Naive B cell (primary cell): ENCODE results near the gene OSBPL6. TPM values are rescaled to one million over a fixed set of nuclear protein-coding genes. Genes with fewer than 3 reads are reported as not detected.
"Not testable (repeated sequence)": the region's sequence is repeated elsewhere in the genome, so short reads cannot be mapped to it uniquely, and the experiment has no call there.

Source experiments
- ATAC-seq, 2 donors: fragments of 150-1000 bp; cut with Tn5 transposase; 2 replicates each; pipeline ENCODE4 v1.10.0; 2021; ENCODE audit warnings: low read depth in 2 of 2, mild to moderate bottlenecking in 2 of 2, moderate library complexity in 2 of 2
- DNase-seq: peaks from one replicate; pipeline ENCODE4 v3.0.0; 2022
- H3K27ac Mint-ChIP-seq, 6 donors: one replicate each; pipeline ENCODE4 v1.8.0; 2020 to 2022; ENCODE audit warnings: mild to moderate bottlenecking in 6 of 6, mixed read lengths in 6 of 6, moderate library complexity in 5 of 6, inconsistent platforms in 2 of 6
- H3K27me3 Mint-ChIP-seq, 3 donors: one replicate each; pipeline ENCODE4 v1.8.0; 2021 to 2022; ENCODE audit warnings: mixed read lengths in 3 of 3, mild to moderate bottlenecking in 1 of 3
- H3K36me3 Mint-ChIP-seq, 2 donors: one replicate each; pipeline ENCODE4 v1.8.0; 2020 to 2022; ENCODE audit warnings: mixed read lengths in 2 of 2, inconsistent platforms in 1 of 2, mild to moderate bottlenecking in 1 of 2
- H3K4me1 Mint-ChIP-seq, 3 donors: one replicate each; pipeline ENCODE4 v1.8.0; 2020 to 2022; ENCODE audit warnings: mixed read lengths in 3 of 3, inconsistent platforms in 1 of 3, mild to moderate bottlenecking in 1 of 3, moderate library complexity in 1 of 3
- H3K4me3 Mint-ChIP-seq, 8 donors: one replicate each; pipeline ENCODE4 v1.8.0; 2020 to 2022; ENCODE audit warnings: mild to moderate bottlenecking in 8 of 8, mixed read lengths in 8 of 8, moderate library complexity in 8 of 8, inconsistent platforms in 2 of 8
- H3K9me3 Mint-ChIP-seq, 7 donors: one replicate each; pipeline ENCODE4 v1.8.0; 2020 to 2022; ENCODE audit warnings: mixed read lengths in 7 of 7, mild to moderate bottlenecking in 5 of 7, inconsistent platforms in 2 of 7, moderate library complexity in 1 of 7
- polyA plus RNA-seq, 6 donors: library from polyadenylated mRNA; unstranded; fragments of 300-500 nt; fragmentation: Illumina TruSeq; gene quantifications; one replicate each; pipeline ENCODE4 v1.2.3, GENCODE V29; 2021; ENCODE audit warnings: low read depth in 6 of 6

Gene OSBPL6
- not detected for polyA plus RNA-seq

DNA sequence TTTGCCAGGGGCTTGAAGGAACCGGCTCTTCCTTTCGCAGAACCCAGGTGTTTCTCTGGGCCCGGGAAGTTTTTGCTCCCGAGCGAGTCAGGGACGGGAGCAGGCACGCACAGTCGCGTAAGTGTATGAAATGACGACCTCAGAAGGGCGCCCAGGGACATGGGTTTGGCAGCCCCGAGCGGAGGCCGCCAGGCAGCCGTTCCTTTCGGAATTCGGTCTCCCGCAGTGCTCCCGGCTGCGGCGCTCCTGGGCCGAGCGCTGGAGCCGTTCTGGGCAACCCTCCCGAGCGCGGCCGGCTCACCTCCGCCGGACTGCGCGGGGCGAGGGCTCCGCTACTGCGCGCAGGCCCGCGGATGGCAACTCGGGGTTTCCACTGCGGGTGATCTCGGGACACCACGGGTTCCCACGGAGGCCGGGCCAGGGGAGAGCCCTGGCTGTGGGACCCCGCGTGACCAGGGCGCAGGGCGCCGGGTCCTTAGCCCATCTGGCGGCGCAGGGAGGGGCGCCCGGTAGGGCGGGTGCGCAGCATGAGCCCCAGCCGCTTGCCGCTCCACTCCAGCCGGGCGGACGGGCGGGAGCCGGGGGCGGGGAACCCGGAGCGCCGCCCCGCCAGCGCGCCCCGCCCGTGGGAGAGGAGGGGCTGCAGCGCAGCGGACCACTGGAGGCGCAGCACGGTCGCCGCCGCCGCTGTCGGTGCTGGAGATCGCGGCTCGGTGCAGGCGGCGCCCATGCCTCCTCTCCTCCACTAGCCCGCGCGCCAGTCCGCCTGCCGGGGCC, at the start of gene OSBPL6:
OSBPL6 (plus strand) TSS at position 690 of the 777 bp plus-strand sequence. CDS start 111,673 bp downstream, outside the sequence.
- ATAC-seq (peak; percentile 82 to 87), DNase-seq (peak; percentile 46)
- peak within 1 kb of the TSS; percentile 73 to 90 (median 82) for H3K4me3 Mint-ChIP-seq
- peaks cover 38 to 57% (median 43%) of the 10 kb centered on the region in 3 donors for H3K27me3 Mint-ChIP-seq
- H3K27ac Mint-ChIP-seq: peak within 1 kb of the TSS in 1 of 6 donors; percentile 36
- no peaks in the 10 kb centered on the region for H3K9me3 Mint-ChIP-seq
- no peaks in the 10 kb centered on the region for H3K36me3 Mint-ChIP-seq
- H3K4me1 Mint-ChIP-seq: peaks cover 3 to 25% (median 7%) of the 10 kb centered on the region in 3 donors

DNA sequence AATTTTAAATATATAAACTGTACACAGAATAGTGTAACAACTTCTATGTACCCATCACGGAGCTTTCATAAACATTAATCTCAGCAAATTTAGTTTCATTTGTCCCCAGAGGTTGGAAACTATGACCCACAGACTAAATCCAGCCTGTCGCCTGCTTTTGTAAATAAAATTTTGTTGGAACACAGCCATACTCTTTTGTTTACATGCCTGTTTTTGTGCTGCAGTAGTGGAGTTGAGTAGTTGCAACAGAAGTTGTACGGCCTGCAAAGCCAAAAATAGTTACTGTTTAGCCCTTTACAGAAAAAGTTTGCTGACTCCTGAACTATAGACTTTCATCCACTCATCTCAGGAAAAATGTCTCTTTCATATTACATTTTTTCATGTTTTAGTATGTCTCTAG, 42.3 kb upstream of the OSBPL6 start:
- ATAC-seq (no peak), DNase-seq (no peak)
- no peak overlapping the region for H3K4me3 Mint-ChIP-seq
- H3K27me3 Mint-ChIP-seq: peaks cover 14 to 40% (median 28%) of the 10 kb centered on the region in 3 donors
- H3K27ac Mint-ChIP-seq: no peak overlapping the region
- no peaks in the 10 kb centered on the region for H3K4me1 Mint-ChIP-seq
- peaks cover 0 to 15% (median 12%) of the 10 kb centered on the region in 7 donors for H3K9me3 Mint-ChIP-seq
- peaks cover 0 to 12% of the 10 kb centered on the region in 2 donors for H3K36me3 Mint-ChIP-seq

DNA sequence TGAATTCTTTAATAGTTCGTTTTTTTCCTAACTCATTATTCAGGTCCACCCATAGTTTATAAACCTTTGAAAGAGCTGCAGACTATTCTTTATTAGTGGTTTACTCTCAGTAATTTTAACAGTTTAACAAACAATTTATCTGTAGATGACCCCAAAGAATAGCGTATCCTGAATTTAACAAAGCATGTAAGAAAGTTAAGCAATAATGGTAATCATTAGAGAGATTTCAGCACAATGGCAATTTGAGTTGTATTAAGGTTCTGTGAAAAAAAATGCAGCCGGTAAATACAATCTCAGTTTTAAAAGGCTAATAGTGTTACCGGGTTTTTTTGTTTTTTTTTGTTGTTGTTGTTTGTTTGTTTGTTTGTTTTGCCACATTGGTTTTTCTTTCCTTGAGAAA, 41.8 kb upstream of the OSBPL6 start:
- Mint-ChIP-seq H3K36me3 (peaks cover 0 to 12% of the 10 kb centered on the region in 2 donors), H3K9me3 (peaks cover 0 to 15% (median 12%) of the 10 kb centered on the region in 7 donors)

DNA sequence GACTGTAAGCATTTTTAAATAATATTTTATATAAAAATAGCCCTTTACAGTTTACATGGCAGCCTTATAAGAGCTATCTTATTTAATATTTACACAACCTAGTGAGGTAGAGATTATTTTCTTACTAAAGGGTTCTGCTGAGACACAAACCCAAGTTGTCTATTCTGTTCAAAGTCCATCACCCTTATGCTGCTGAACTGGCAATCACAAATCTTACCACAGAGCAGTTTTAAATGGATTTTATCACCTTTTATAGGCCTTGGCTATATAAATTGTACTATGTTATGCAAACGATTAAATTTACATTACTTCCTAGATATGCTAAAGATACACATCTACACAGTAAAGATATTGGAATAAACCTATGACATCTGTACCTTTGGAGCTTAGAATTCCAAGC, 41.3 kb upstream of the OSBPL6 start:
- ATAC-seq: no peak
- Mint-ChIP-seq H3K36me3 (peaks cover 0 to 12% of the 10 kb centered on the region in 2 donors), H3K4me1 (no peaks in the 10 kb centered on the region), H3K27me3 (peaks cover 15 to 35% (median 34%) of the 10 kb centered on the region in 3 donors), H3K4me3 (no peak overlapping the region), H3K9me3 (peaks cover 0 to 15% (median 12%) of the 10 kb centered on the region in 7 donors), H3K27ac (no peak overlapping the region)
- no peak for DNase-seq

More for the DNA sequence above, 41.8 kb upstream of the OSBPL6 start:
- Mint-ChIP-seq H3K4me1 (no peaks in the 10 kb centered on the region), H3K27me3 (peaks cover 14 to 37% (median 31%) of the 10 kb centered on the region in 3 donors), H3K4me3 (no peak overlapping the region), H3K27ac (no peak overlapping the region)
- no peak for ATAC-seq
- DNase-seq: no peak

DNA sequence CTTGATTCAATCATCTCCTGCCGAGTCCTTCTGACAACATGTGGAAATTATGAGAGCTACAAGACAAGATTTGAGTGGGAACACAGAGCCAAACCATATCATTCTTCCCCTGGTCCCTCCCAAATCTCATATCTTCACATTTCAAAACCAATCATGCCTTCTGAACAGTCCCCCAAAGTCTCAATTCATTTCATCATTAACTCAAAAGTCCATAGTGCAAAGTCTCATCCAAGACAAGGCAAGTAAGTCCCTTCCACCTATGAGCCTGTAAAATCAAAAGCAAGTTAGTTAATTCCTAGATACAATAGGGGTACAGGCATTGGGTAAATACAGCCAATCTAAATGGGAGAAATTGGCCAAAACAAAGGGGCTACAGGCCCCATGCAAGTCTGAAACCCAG, 40.4 kb upstream of the OSBPL6 start:
- not testable (repeated sequence) for H3K4me3 Mint-ChIP-seq, ATAC-seq, DNase-seq, H3K27ac Mint-ChIP-seq, H3K4me1 Mint-ChIP-seq
- Mint-ChIP-seq H3K27me3 (peaks cover 15 to 39% (median 33%) of the 10 kb centered on the region in 3 donors), H3K9me3 (peaks cover 0 to 15% (median 12%) of the 10 kb centered on the region in 7 donors), H3K36me3 (peaks cover 0 to 12% of the 10 kb centered on the region in 2 donors)

DNA sequence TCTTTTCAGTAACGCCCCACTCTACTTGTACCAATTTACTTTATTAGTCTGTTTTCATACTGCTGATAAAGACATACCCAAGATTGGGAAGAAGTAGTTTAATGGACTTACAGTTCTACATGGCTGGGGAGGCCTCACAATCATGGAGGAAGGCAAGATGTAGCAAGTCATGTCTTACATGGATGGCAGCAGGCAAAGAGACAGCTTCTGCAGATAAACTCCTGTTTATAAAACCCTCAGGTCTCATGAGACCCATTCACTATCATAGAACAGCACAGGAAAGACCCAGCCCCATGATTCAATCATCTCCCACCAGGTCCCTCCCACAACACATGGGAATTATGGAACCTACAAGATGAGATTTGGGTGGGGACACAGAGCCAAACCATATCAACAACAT, 38.8 kb upstream of the OSBPL6 start:
- H3K27me3 Mint-ChIP-seq: peaks cover 11 to 37% (median 27%) of the 10 kb centered on the region in 3 donors
- ATAC-seq: no peak

DNA sequence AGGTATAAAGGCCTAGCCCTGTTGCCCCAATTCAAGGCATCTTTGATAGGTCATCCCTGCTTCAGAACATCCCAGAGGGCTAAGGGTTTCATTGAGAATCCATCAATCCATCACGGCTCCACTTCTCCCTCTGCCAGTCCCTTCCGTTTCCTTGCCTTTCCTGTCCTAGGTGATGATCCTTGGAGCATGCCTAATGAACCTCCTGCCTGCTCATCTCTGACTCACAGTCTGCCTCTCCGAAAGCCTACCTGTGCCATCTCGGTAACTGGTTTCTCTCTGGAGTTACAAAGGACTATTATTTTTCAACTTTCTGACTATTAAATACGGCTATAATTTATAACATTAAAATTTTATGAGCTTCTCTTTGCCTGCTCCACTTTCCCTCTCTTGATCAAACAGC, 36.7 kb upstream of the OSBPL6 start:
- peaks cover 14 to 42% (median 34%) of the 10 kb centered on the region in 3 donors for H3K27me3 Mint-ChIP-seq
- no peaks in the 10 kb centered on the region for H3K4me1 Mint-ChIP-seq
- ATAC-seq (no peak), DNase-seq (no peak)
- H3K36me3 Mint-ChIP-seq: peaks cover 0 to 12% of the 10 kb centered on the region in 2 donors
- H3K27ac Mint-ChIP-seq: no peak overlapping the region
- H3K4me3 Mint-ChIP-seq: no peak overlapping the region
- peaks cover 0 to 15% (median 12%) of the 10 kb centered on the region in 7 donors for H3K9me3 Mint-ChIP-seq

More for the DNA sequence above, 38.8 kb upstream of the OSBPL6 start:
- H3K4me3 Mint-ChIP-seq: no peak overlapping the region
- DNase-seq: no peak
- H3K4me1 Mint-ChIP-seq: no peaks in the 10 kb centered on the region
- H3K27ac Mint-ChIP-seq: no peak overlapping the region
- peaks cover 0 to 15% (median 12%) of the 10 kb centered on the region in 7 donors for H3K9me3 Mint-ChIP-seq
- H3K36me3 Mint-ChIP-seq: peaks cover 0 to 12% of the 10 kb centered on the region in 2 donors

DNA sequence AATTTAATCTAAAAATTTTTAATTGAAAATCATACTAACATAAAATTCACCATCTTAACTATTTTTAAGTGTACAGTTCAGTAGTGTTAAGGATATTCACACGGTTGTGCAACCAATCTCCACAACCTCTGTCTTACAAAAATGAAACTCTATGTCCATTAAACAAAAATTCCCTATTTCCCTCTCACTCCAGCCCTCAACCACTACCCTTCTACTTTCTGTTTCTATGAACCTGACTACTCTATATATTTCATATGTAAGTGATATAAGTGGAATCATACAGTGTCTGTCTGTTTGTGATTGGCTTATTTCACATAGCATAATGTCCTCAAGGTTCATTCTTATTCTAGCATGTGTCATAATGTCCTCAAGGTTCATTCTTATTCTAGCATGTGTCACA, 34.3 kb upstream of the OSBPL6 start:
- peaks cover 0 to 8% (median 6%) of the 10 kb centered on the region in 7 donors for H3K9me3 Mint-ChIP-seq
- peaks cover 0 to 7% of the 10 kb centered on the region in 2 donors for H3K36me3 Mint-ChIP-seq
- H3K4me3 Mint-ChIP-seq: no peak overlapping the region
- peaks cover 20 to 47% (median 33%) of the 10 kb centered on the region in 3 donors for H3K27me3 Mint-ChIP-seq
- DNase-seq (no peak), ATAC-seq (no peak)
- no peak overlapping the region for H3K27ac Mint-ChIP-seq
- no peaks in the 10 kb centered on the region for H3K4me1 Mint-ChIP-seq

DNA sequence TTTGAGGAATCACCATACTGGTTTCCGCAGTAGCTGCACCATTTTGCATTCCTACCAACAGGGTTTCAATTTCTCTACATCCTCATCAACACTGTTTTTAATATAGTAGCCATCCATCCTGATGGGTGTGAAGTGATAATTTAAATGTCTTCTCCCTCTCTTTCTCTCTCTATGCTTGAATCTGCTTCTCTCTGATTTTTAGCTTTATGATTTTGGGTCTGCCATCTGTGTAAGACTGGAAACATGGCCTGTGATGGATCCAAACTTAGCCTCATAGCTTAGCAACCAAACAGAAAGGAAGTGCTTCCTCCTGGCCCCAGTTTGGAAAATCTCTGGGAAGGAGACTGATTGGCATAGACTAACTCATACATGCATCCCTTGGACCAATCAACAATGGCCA, 33.7 kb upstream of the OSBPL6 start:
- Mint-ChIP-seq H3K4me1 (no peaks in the 10 kb centered on the region), H3K36me3 (peaks cover 0 to under 1% of the 10 kb centered on the region in 2 donors), H3K27me3 (peaks cover 20 to 40% (median 33%) of the 10 kb centered on the region in 3 donors), H3K27ac (no peak overlapping the region), H3K4me3 (no peak overlapping the region), H3K9me3 (peaks cover 0 to 2% (median 1%) of the 10 kb centered on the region in 7 donors)
- DNase-seq: no peak
- no peak for ATAC-seq

DNA sequence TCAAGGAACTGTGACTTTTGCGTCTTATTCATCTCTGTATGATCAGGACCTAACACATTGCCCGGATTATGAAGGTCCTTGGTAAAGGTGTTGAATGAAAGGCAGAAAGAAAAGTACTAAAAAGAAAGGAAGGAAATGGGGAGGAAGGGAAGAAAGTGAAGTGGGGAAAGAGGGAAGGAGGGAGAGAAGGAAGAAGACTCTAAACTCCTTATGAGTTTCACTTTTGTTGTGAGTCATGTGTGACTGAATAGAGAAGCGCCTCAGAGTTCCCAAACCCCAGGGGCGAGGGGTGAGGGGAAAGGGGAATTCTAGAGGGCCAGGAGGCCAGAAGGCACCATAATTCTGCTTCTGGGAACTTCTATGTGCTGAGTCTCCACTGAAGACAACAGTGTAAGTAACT, 30.9 kb upstream of the OSBPL6 start:
- Mint-ChIP-seq H3K4me3 (no peak overlapping the region), H3K36me3 (no peaks in the 10 kb centered on the region), H3K27ac (no peak overlapping the region), H3K27me3 (peaks cover 15 to 32% (median 28%) of the 10 kb centered on the region in 3 donors), H3K9me3 (no peaks in the 10 kb centered on the region), H3K4me1 (no peaks in the 10 kb centered on the region)
- no peak for DNase-seq
- no peak for ATAC-seq

DNA sequence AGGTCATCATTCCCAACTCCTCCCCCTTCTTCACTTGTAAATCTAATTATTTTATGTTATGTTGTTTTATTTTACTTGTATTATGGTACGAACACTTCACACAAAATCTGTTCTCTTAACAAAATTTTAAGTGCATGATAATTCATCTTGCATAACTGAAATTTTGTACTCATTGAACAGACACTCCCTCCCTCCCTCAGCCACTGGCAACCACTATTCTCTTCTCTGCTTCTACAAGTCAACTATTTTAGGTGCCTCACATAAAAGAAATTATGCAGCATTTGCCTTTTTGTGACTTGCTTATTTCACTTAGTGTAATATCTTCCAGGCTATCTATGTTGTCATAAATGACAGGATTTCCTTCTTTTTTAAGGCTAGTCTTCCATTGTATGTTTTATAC, 30.4 kb upstream of the OSBPL6 start:
- Mint-ChIP-seq H3K27me3 (peaks cover 15 to 32% (median 25%) of the 10 kb centered on the region in 3 donors), H3K4me1 (no peaks in the 10 kb centered on the region), H3K9me3 (no peaks in the 10 kb centered on the region), H3K36me3 (no peaks in the 10 kb centered on the region), H3K4me3 (no peak overlapping the region), H3K27ac (no peak overlapping the region)
- ATAC-seq: no peak
- no peak for DNase-seq

DNA sequence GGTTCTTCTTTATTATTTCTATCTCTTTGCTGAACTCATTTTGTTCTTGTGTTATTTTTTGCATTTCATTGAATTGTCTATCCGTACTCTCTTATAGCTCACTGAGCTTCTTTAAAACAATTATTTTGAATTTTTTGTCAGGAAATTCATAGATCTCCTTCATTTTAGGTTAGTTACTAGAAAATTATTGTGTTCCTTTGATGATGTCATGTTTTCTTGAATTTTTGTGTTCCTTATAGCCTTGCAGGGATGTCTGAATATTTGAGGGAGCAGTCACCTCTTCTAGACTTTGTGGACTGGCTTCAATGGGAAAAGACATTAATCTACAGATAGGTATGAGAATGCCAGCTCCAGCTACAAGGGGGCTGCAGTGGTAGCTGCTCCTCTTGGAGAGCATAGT, 20.7 kb upstream of the OSBPL6 start:
- no peak overlapping the region for H3K4me3 Mint-ChIP-seq
- H3K27ac Mint-ChIP-seq: no peak overlapping the region
- H3K36me3 Mint-ChIP-seq: no peaks in the 10 kb centered on the region
- peaks cover 0 to 7% (median 0%) of the 10 kb centered on the region in 7 donors for H3K9me3 Mint-ChIP-seq
- H3K27me3 Mint-ChIP-seq: peaks cover 8 to 17% (median 13%) of the 10 kb centered on the region in 3 donors
- ATAC-seq (no peak), DNase-seq (no peak)
- H3K4me1 Mint-ChIP-seq: no peaks in the 10 kb centered on the region

DNA sequence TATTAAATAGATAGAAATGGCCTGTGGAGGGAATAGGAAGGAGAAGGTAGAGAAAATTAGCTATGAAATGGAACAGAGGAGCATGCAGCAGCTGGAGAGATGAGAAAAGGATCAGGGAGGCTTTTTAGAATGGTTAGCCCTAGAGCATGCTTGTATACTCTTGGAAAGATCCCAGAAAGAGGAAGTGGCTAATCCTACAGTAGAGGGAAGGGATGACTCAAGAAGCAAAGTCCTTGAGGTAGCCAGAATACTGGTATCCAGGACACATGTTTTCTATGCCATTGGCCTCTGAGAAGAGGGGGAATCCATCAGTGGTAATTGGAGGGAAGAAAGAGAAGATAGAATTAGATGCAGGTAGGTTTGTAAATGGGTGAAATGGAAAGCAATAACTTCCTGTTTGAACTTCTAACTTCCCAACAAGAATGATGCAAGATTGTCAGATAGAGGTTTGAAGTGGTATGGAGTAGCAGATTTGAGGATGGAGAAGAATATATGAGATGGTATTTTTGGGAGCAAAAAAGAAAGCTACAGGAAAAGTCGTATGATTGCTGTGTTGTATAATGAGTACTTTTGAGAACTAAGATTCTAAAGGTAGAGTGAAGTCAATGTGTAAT, 17.1 kb upstream of the OSBPL6 start:
- peaks cover 8 to 13% (median 9%) of the 10 kb centered on the region in 3 donors for H3K27me3 Mint-ChIP-seq
- H3K4me3 Mint-ChIP-seq: no peak overlapping the region
- no peak overlapping the region for H3K27ac Mint-ChIP-seq

More for the DNA sequence above, 17.1 kb upstream of the OSBPL6 start:
- H3K4me1 Mint-ChIP-seq: no peaks in the 10 kb centered on the region
- H3K9me3 Mint-ChIP-seq: peaks cover 0 to 6% (median 0%) of the 10 kb centered on the region in 7 donors
- ATAC-seq (no peak), DNase-seq (no peak)
- no peaks in the 10 kb centered on the region for H3K36me3 Mint-ChIP-seq
